Pulmonary artery endothelial cell (primary cell): ENCODE data around the gene ASCL1. TPM values are rescaled to one million over a fixed set of nuclear protein-coding genes. Genes with fewer than 3 reads are reported as not detected.

ENCODE experiments used
- DNase-seq: peaks from one replicate; pipeline ENCODE4 v3.0.0-alpha.2; 2011; ENCODE audit warnings: low read depth, low spot score
- total RNA-seq: library from RNA; depleted of rRNA; stranded (reverse); fragments of >200 nt; gene quantifications from 2 replicates; pipeline ENCODE4 v1.2.3, GENCODE V29; 2014

The ASCL1 gene
- total RNA-seq, 1 donor from 2014 or later: not detected

DNA sequence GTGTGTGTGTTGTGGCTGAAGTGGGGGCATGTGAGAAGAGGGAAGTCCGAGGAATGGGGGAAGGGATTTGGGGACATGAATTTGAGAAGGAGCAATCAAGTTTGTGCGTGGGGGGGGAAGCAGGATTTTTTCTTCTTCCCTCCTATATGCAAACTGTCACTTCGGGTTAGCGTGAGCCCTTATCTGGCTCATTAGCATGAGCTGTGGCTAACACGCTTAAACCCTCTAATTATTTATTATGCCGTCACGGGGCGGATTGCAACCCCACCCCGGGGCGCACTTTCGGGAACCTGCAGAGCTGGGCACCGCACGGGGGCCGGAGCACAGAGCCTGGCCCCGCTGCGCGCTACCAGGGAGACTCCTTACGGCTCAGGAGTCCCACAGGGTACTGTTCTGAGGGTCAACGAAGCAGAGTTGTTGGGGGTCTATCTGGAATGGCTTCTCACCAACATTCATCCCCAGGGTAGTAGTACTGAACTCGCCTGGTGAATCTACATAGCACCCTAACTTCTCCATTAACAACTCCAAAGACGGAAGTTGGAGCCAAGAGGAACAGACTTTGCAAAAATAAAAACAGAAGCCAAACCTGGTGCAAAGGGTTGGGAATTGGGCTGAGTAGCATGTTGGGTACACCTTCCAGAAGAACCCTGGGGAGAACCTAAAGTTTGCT lies 6.4 kb upstream of the ASCL1 start:
- DNase-seq: no peak

DNA sequence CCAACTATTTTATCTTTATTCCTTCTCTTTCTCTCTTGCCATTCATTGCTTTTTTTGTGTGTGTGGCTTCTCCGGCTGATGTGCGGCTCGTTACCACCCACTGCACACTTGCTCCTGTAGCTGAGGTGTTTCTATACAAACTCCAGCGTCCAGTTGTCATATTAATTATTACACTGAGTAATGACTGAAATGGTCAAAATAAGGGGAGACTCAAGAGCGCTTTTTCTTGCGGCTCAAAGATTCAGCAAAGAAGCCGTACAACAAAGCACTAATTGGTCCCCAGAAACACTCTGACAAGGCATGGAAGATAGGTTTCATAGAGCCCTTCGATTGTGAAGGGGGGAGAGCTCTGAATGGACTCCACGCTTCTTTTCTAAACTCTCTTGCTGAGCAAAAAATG lies 5.6 kb upstream of the ASCL1 start:
- no peak for DNase-seq

DNA sequence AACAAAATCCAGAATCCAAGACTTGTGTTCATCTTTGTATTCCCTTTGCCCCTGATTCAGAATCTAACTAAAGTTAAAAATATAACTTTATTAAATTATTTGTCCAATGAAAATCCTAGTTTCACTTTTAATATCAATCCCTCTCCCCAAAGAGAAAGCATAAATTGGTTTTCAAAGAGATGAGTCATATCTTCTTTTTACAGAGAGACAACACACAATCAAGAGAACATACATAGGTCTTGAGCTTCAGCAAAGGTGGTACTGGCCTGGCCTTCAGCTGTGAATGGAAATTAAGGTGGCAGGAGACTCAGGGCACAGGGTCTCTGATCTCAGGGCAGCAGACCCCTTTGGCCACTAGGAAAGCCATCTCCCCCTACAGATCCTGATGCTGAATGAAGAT lies 4.3 kb upstream of the ASCL1 start:
- DNase-seq: no peak

DNA sequence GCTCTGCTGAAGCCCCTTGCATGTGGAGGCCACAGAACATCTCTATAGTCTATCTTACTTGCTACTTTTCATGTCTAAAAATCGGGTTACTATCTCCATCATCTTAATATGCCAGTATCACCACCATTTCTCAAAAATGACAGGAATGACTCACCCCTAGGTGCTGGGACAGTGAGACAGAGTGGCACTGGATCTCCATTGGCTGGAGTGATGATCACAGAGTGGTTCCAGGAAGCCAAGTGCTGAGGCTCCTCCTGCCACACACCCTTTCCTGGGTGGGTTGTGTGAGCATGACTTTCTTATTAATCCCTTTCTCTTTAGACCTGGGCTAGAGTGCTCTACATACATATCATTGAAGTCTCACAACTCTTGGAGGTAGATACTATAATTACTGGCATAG lies 3.3 kb upstream of the ASCL1 start:
- no peak for DNase-seq

DNA sequence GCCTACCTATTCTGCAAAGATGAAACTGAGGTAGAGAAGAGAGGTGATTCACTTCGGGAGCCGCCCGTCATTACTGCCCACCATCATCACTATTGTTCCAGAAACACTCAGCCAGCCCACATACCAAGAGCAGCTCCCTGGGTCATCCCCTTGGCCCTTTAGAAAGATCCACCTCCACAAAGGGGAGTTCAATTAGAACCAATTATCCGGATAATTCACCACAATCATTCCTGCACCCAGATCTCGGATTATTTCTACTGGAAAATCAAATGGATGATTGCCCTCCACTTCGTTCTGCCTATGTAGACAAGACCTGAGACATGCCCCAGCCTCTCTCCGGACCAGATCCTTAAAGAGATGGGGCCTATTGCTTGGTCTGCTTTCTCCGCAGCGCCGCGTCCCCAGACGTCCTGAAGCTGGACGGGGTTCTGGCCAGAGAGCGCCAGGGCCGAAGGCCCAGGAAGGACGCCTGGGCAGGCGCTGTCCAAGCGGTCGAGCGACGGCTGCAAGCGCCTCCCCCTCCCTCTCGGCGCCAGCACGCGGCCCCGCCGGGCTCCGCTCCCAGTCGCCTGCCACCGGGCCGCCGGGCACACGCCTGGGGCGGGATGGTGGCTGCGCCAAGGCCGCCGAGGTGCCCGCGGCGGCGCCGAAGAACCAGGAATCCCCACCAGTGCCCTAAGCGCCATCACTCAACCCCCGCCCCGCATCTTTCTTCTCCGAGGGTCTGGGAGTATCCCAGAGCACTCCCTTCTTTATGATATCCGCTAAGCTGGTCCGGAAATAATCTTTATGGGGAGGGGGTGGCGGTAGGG lies 1.3 kb upstream of the ASCL1 start:
- no peak for DNase-seq

DNA sequence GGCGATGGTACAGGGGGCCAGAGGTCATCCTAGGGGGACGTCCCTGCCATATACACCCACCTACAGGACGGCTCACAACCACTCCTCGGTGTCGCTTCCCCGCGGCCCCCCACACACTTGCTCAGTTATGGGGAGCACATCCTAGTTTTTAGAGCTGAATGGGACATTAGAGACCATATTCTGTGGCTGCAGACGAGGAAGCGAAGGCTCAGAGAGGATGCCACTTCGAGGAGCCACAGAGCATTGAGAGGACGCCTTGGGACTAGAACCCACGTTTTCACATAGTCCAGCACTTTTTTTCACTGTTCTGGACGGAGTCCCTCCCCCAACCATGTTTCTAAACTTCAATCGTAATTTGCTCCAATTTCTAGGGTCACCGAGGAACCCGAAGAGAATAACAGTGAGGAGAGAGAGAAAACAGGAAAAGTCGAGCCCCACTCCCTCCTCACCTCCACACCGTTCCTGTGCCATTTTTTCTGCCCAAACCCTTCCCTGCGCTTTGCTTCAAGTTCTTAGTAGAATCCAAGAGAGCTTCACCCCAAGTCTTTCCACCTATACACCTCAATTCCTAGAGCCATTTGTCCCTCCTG lies 641 bp upstream of the ASCL1 start:
- no peak for DNase-seq

DNA sequence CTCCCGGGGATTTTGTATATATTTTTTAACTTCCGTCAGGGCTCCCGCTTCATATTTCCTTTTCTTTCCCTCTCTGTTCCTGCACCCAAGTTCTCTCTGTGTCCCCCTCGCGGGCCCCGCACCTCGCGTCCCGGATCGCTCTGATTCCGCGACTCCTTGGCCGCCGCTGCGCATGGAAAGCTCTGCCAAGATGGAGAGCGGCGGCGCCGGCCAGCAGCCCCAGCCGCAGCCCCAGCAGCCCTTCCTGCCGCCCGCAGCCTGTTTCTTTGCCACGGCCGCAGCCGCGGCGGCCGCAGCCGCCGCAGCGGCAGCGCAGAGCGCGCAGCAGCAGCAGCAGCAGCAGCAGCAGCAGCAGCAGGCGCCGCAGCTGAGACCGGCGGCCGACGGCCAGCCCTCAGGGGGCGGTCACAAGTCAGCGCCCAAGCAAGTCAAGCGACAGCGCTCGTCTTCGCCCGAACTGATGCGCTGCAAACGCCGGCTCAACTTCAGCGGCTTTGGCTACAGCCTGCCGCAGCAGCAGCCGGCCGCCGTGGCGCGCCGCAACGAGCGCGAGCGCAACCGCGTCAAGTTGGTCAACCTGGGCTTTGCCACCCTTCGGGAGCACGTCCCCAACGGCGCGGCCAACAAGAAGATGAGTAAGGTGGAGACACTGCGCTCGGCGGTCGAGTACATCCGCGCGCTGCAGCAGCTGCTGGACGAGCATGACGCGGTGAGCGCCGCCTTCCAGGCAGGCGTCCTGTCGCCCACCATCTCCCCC lies 777 bp downstream of the ASCL1 start:
- no peak for DNase-seq

DNA sequence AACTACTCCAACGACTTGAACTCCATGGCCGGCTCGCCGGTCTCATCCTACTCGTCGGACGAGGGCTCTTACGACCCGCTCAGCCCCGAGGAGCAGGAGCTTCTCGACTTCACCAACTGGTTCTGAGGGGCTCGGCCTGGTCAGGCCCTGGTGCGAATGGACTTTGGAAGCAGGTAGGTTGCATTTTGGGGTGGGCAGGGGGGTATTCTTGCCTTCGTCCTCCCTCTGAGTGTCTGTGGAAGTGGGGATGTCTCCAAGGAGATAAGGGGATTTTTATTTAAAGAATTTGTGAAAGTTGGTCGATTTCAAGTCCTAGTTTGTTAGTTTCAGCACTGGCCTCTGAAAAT lies 1.3 kb downstream of the ASCL1 start:
- no peak for DNase-seq

DNA sequence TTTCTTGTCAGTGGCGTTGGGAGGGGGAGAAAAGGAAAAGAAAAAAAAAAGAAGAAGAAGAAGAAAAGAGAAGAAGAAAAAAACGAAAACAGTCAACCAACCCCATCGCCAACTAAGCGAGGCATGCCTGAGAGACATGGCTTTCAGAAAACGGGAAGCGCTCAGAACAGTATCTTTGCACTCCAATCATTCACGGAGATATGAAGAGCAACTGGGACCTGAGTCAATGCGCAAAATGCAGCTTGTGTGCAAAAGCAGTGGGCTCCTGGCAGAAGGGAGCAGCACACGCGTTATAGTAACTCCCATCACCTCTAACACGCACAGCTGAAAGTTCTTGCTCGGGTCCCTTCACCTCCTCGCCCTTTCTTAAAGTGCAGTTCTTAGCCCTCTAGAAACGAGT lies 1.9 kb downstream of the ASCL1 start:
- no peak for DNase-seq

DNA sequence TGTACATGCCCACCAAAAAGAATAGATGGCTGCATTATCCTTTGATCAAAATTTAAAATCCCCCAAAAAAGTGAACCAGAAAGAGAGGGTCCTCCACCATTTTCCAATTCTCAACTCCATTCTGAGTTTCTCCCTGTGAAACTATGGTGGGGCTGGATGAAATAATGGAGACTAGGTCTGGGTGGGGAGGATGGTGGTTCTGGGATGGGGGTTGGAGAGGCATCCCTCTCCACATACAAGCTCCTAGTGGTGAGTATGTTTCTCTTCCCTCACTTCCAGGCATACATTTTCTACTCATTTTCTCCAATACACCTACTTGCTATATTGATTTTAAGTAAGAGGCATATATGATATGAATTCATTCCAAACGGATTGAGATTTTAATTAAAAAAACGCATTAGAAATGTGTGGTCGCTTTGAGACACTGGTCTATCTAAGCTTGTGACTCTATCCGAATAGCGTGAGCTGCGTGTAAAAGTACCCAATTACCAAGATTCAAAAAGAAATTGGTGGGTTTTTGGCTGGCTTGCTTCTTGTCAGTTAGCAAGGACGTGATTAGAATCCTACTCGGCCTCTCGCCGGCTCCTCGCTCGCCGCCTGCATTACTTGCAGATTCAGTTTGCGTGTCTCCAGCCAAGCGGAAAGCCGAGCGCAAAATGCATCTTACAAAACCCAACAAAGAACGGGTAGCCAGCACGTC lies 3.4 kb downstream of the ASCL1 start:
- DNase-seq: no peak

DNA sequence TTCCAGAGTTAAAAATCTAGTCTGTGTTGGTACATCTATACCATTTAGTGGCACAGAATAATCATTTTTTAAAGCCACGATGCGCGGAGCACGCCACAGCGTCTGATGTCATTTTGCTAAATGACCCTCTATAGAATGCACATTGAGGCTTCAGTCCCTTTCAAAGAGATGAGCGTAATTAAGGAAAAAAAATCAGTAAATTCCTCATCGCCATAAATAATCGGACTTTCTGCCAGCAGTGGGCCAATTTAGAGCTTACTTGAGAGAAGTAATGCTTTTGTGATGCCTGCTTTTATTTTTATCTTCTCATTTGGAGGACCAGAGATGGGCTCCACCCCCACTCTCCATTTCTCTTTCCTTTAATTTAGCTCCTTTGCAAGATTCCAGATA lies 4.0 kb downstream of the ASCL1 start:
- DNase-seq: no peak

DNA sequence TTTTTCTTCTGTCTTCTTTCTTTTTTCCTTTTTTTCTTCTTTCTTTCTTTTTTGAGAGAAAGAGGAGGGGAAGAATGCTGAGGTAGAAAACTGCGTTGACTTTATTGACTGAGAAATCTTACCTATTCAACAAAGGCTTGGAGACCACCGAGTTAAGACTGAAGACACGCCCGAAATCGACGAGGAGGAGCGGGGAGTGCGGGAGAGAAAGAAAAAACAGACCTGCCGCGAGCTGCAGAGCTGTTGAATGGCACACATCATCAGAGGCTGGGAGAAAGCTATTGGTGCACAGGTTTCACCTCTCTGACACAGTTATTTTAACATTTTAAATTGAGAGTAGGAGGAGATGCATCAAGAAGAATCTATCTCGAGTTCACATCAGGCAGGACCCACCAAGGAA lies 5.1 kb downstream of the ASCL1 start:
- DNase-seq: no peak

DNA sequence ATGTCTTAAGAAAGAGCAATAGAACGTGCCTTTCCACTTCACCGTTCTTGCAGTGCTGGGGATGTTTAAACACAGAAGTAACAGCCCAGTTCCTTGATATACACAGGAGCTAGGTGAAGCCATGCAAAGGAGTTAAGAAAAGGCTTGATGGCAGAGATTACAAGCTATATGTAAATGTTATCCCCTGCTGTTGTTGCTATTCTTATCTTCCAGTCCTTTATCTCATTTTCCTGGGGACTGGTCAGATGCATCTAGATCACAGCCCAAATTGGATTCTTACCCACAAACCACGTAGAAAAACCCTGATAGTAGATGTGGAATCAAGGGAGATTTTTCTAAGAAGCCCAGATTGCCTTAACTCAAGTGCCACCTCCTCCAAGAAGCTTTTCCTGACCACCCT lies 5.5 kb downstream of the ASCL1 start:
- no peak for DNase-seq

DNA sequence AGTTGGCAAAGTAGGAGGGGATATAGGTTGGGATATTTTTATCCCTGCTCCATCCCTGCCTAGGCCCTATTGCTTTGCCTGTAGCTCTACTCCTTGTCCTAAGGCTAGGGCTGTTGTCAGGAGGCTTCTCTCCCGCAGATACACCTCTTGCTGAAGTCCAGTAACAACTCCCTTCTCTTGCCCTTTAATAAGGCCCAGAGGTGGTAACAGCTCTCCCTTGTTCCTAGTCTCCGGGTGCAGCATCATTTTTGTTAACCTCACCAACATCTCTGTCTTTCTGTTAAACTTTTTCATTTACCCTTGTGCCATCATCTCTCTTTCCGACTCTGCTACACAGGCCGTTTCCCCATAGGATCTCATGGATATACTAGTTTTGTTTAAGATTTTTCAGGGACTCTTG lies 6.3 kb downstream of the ASCL1 start:
- DNase-seq: no peak

DNA sequence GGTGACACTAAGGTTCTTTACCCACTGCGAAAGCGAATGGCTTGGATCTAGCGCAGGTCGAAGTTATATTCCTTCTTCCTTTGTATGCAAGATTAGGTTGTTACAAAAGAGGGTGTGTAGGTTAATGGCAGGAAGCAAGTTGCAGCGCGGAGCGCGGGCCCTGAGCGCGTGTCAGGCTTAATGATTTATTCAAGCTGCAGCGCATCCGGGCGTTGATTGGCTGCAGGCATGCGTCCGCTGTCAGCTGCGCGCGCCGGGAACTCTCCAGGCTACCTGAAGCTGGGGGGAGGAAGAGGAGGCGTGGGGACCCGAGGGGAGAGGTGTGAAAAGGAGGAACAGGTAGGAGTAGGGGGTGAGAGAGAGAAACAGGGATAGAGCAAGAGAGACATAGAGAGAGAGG lies 7.4 kb downstream of the ASCL1 start:
- no peak for DNase-seq

DNA sequence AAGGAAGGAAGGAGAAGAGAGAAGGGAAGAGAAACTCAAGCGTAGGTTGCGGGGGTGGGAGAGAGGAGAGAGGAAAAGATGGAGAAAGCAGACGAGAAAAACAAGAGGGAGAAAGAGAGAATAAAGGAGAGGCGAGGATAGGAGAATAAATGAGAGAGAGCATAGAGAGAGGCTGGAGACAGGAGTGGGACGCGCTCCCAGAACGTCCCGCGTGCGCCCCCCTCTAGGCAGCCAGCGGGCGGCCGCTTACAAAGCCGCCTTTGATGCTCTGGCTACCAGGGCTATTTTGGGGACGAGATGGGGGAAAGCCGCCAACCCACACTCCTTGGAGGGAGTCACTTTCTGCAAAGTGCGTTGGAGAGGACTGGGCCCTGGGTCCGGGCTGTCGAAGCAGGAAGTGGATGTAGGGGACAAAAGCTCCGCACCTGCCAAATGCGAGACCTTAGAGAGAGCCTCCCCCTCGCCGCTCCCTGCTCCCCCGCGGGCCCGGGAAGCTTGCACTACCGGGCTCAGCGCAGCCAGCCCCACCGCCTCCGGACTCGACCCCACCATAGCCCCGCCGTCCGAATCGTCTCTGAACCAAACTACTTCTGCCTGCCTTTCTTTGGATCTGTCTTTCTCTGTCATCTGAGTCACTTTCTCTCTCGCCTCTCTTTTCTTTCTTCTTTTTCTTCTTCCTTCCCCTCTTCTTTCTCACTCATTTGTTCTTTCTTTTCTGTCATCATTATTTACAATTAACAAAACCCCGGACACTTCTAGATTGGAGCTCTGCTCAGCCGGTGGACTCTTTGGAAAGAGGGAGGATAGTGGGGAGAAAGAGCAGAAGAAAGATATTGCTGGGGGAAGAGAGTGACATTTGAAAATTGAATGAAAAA lies 8.0 kb downstream of the ASCL1 start:
- no peak for DNase-seq

DNA sequence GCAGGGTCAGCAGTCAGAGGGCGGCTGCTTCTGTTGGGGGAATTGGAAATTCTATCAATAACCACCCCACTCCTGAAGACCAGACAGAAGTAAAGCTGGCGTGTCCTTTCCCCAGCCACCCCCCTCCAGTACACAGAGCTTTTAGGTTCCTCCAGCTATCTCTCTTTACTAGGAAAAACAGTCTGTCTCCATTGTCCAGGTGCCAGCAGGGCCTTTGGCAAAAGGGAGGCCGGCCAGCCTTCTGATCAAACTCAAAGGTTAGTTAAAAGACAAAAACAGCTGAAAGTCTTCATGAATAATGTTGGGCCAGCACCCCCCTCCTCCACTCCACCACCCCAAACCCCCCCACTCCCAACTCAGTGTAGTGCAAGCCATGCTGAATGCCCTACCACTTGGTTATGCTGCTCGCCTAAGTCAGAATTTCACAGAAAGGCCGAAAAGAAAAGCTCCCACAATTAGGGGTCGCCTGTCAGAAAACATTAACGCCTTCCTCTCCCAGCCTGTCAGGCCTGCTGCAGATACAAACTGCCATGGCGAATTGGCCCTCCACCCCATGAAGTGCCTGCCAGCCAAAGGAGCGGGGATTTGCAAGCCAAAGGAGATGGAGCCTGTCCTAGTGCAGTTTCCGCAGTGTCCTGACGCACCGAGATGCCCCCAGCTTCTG lies 8.9 kb downstream of the ASCL1 start:
- DNase-seq: no peak

DNA sequence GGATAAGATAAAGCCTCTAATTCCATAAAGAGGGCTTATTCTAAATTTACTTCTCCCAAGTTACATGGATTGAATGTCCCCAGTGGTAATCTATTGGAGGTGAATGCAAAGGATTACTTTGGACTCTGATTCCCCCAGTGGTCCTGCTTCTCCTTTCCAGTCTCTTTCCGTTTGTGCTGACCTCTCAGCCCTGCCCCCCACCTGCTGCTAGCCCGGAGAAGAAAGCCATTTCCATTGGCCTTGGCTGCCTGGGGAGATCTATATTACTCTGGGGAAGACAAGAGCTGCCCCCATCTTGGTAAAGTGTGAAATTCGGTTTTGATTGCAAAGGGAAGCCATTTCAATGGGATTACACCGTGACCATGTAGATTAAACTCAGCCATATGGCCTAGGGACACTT lies 13.3 kb downstream of the ASCL1 start:
- no peak for DNase-seq

DNA sequence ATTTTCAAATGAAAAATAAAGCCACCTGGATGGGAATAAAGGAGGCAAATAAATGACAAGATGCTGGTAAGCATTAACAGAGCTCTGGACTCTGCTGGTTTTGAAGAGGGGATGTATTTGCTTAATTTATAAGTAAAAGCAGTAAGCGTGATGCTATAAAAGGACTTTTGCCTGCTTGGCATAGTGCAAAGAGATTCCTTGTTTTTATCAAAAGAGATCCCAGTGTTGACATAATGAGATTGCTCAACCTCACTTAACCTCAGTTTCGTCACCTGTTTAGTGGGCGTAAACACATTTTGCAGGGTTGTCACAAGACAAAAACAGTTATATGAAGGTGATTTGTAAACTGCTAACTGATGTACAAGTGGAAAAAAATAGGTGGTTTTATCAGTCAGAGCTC lies 13.8 kb downstream of the ASCL1 start:
- no peak for DNase-seq

DNA sequence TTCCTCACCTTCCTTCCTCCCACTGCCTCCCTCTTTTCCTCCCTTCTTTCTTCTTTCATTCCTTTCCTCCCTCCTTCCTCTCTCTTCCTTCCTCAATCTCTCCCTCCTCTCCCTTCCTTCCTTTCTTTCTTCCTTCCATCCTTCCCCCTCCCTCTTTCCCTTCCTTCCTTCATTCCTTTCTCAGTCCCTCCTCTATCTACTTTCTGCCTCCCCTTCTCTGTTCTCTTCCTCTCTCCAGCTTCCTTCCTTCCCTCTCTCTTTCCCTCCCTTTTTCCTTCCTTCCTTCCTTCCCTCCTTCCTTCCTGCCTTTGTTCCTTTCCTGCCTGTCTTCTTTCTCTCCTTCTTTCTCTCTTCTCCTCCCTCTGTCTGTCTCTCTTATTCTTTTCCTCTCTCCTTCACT lies 16.1 kb downstream of the ASCL1 start:
- DNase-seq: no peak
